Adipocyte (in vitro differentiated cells): ENCODE data around the gene MAP3K19.
"Not testable (repeated sequence)": the region's sequence is repeated elsewhere in the genome, so short reads cannot be mapped to it uniquely, and the experiment has no call there.

Source experiments
- DNase-seq: peaks from one replicate; pipeline ENCODE4 v3.0.0-alpha.2; 2015; ENCODE audit warnings: low read depth
- H3K27me3 ChIP-seq: replicated peaks from 2 replicates; pipeline ENCODE4 v1.7.0; 2013; ENCODE audit warnings: mild to moderate bottlenecking, low read length, moderate library complexity; ENCODE audit not compliant: control insufficient read depth, insufficient read depth
- H3K36me3 ChIP-seq: 2 replicates; pipeline ENCODE4 v1.7.0; 2013; ENCODE audit warnings: low read length, mild to moderate bottlenecking, moderate library complexity; ENCODE audit not compliant: control insufficient read depth, insufficient read depth, severe bottlenecking
- H3K4me1 ChIP-seq: 2 replicates; pipeline ENCODE4 v1.7.0; 2013; ENCODE audit warnings: mild to moderate bottlenecking, low read length, moderate library complexity; ENCODE audit not compliant: control insufficient read depth, insufficient read depth
- H3K4me3 ChIP-seq: 2 replicates; pipeline ENCODE4 v1.7.0; 2013; ENCODE audit warnings: mild to moderate bottlenecking, low read length, moderate library complexity
- H3K9ac ChIP-seq: 2 replicates; pipeline ENCODE4 v1.7.0; 2013; ENCODE audit warnings: mild to moderate bottlenecking, low read length, moderate library complexity
- H3K9me3 ChIP-seq: 2 replicates; pipeline ENCODE4 v1.7.0; 2013; ENCODE audit warnings: mild to moderate bottlenecking, low read length, moderate library complexity; ENCODE audit not compliant: control insufficient read depth

Gene MAP3K19

GRCh38 chr2:135047300-135047699 lies at the start of gene MAP3K19:
TSS of gene MAP3K19 (minus strand) at chr2:135047447. CDS start at chr2:135024647, 22,800 bp downstream.
- Histone ChIP-seq H3K9ac (no peak within 1 kb of the TSS), H3K9me3 (no peaks in the 10 kb centered on the region), H3K27me3 (peaks cover 11% of the 10 kb centered on the region), H3K4me1 (no peaks in the 10 kb centered on the region), H3K36me3 (no peaks in the 10 kb centered on the region), H3K4me3 (no peak within 1 kb of the TSS)
- DNase-seq: no peak

GRCh38 chr2:135096665-135097446 lies 49.6 kb upstream of the MAP3K19 start:
- DNase-seq: no peak
- peaks cover 3% of the 10 kb centered on the region for H3K4me1 ChIP-seq
- H3K9me3 ChIP-seq: no peaks in the 10 kb centered on the region
- H3K4me3 ChIP-seq: no peak overlapping the region
- H3K27me3 ChIP-seq: no peaks in the 10 kb centered on the region
- H3K36me3 ChIP-seq: peaks cover 35% of the 10 kb centered on the region
- H3K9ac ChIP-seq: no peak overlapping the region

GRCh38 chr2:135095591-135095990 lies 48.3 kb upstream of the MAP3K19 start:
- peaks cover 39% of the 10 kb centered on the region for H3K36me3 ChIP-seq
- DNase-seq: no peak

GRCh38 chr2:135094508-135094907 lies 47.3 kb upstream of the MAP3K19 start:
- no peaks in the 10 kb centered on the region for H3K9me3 ChIP-seq
- no peak overlapping the region for H3K4me3 ChIP-seq
- H3K27me3 ChIP-seq: no peaks in the 10 kb centered on the region
- no peaks in the 10 kb centered on the region for H3K4me1 ChIP-seq
- no peak for DNase-seq
- peaks cover 44% of the 10 kb centered on the region for H3K36me3 ChIP-seq
- no peak overlapping the region for H3K9ac ChIP-seq

More at GRCh38 chr2:135095591-135095990, 48.3 kb upstream of the MAP3K19 start:
- no peak overlapping the region for H3K9ac ChIP-seq
- no peaks in the 10 kb centered on the region for H3K9me3 ChIP-seq
- H3K4me3 ChIP-seq: no peak overlapping the region
- H3K27me3 ChIP-seq: no peaks in the 10 kb centered on the region
- peaks cover 3% of the 10 kb centered on the region for H3K4me1 ChIP-seq

- H3K4me1 ChIP-seq: no peaks in the 10 kb centered on the region
- no peak for DNase-seq
- no peak overlapping the region for H3K9ac ChIP-seq
- H3K27me3 ChIP-seq: no peaks in the 10 kb centered on the region
- no peaks in the 10 kb centered on the region for H3K9me3 ChIP-seq
- no peak overlapping the region for H3K4me3 ChIP-seq
- peaks cover 44% of the 10 kb centered on the region for H3K36me3 ChIP-seq
Observed at GRCh38 chr2:135093670-135094330, 46.6 kb upstream of the MAP3K19 start.

- no peaks in the 10 kb centered on the region for H3K4me1 ChIP-seq
- peak; percentile 18 for DNase-seq
- H3K4me3 ChIP-seq: no peak overlapping the region
- peaks cover 44% of the 10 kb centered on the region for H3K36me3 ChIP-seq
- H3K9ac ChIP-seq: no peak overlapping the region
- H3K27me3 ChIP-seq: no peaks in the 10 kb centered on the region
- no peaks in the 10 kb centered on the region for H3K9me3 ChIP-seq
Observed at GRCh38 chr2:135093193-135093592, 45.9 kb upstream of the MAP3K19 start.

GRCh38 chr2:135091681-135092080 lies 44.4 kb upstream of the MAP3K19 start:
- no peak for DNase-seq
- Histone ChIP-seq H3K4me3 (no peak overlapping the region), H3K9ac (no peak overlapping the region), H3K27me3 (no peaks in the 10 kb centered on the region), H3K36me3 (peaks cover 47% of the 10 kb centered on the region), H3K4me1 (no peaks in the 10 kb centered on the region), H3K9me3 (no peaks in the 10 kb centered on the region)

- not testable (repeated sequence) for DNase-seq
Observed at GRCh38 chr2:135089597-135089996, 42.4 kb upstream of the MAP3K19 start.

GRCh38 chr2:135086222-135086621 lies 39.0 kb upstream of the MAP3K19 start:
- Histone ChIP-seq H3K4me3 (no peak overlapping the region), H3K9me3 (no peaks in the 10 kb centered on the region), H3K27me3 (no peaks in the 10 kb centered on the region), H3K4me1 (no peaks in the 10 kb centered on the region), H3K36me3 (peaks cover 22% of the 10 kb centered on the region), H3K9ac (no peak overlapping the region)
- no peak for DNase-seq

More at GRCh38 chr2:135089597-135089996, 42.4 kb upstream of the MAP3K19 start:
- H3K9me3 ChIP-seq, H3K27me3 ChIP-seq, H3K4me1 ChIP-seq, H3K4me3 ChIP-seq, H3K9ac ChIP-seq: not testable (repeated sequence)
- peaks cover 34% of the 10 kb centered on the region for H3K36me3 ChIP-seq

- Histone ChIP-seq H3K9me3 (no peaks in the 10 kb centered on the region), H3K9ac (no peak overlapping the region), H3K4me3 (no peak overlapping the region), H3K4me1 (no peaks in the 10 kb centered on the region), H3K36me3 (peaks cover 13% of the 10 kb centered on the region), H3K27me3 (no peaks in the 10 kb centered on the region)
- no peak for DNase-seq
Observed at GRCh38 chr2:135078417-135078816, 31.2 kb upstream of the MAP3K19 start.

- Histone ChIP-seq H3K27me3 (no peaks in the 10 kb centered on the region), H3K36me3 (peaks cover 11% of the 10 kb centered on the region), H3K4me3 (no peak overlapping the region), H3K9ac (no peak overlapping the region), H3K4me1 (no peaks in the 10 kb centered on the region), H3K9me3 (peaks cover 14% of the 10 kb centered on the region)
- no peak for DNase-seq
Observed at GRCh38 chr2:135076556-135076955, 29.3 kb upstream of the MAP3K19 start.
